LNCAP (cell line): Measurements from ENCODE around the gene PLA2R1.

ENCODE experiments used
- TF ChIP-seq, protein P1 (sequence below): fragments of 450-650 bp; IDR thresholded peaks from 2 replicates; pipeline ENCODE4 v1.5.1; 2017; ENCODE audit warnings: mild to moderate bottlenecking

The PLA2R1 gene

DNA sequence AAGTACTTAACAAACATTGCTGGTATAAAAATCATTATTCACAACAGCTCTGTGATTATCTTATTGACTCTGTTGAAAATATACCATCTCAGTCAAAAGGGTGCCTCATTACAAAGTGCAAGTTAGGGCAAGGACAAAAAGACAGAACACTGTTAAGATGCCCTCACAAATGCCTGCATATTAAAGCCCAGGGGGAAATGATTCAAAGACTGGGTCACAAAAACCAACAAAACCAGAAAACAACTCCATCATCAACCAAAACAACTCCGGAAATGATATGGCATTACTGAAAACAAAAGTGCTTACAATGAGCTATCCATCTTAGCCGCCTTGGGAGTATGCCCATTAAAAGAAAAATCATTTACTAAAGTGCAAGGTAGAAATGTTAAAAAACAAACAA lies 9.9 kb downstream of the PLA2R1 start:
- TF ChIP-seq, protein P1, sequence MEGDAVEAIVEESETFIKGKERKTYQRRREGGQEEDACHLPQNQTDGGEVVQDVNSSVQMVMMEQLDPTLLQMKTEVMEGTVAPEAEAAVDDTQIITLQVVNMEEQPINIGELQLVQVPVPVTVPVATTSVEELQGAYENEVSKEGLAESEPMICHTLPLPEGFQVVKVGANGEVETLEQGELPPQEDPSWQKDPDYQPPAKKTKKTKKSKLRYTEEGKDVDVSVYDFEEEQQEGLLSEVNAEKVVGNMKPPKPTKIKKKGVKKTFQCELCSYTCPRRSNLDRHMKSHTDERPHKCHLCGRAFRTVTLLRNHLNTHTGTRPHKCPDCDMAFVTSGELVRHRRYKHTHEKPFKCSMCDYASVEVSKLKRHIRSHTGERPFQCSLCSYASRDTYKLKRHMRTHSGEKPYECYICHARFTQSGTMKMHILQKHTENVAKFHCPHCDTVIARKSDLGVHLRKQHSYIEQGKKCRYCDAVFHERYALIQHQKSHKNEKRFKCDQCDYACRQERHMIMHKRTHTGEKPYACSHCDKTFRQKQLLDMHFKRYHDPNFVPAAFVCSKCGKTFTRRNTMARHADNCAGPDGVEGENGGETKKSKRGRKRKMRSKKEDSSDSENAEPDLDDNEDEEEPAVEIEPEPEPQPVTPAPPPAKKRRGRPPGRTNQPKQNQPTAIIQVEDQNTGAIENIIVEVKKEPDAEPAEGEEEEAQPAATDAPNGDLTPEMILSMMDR: no peak

- TF ChIP-seq, protein P1: no peak
Measured at GRCh38 chr2:160051371-160051800, 11.0 kb downstream of the PLA2R1 start.

DNA sequence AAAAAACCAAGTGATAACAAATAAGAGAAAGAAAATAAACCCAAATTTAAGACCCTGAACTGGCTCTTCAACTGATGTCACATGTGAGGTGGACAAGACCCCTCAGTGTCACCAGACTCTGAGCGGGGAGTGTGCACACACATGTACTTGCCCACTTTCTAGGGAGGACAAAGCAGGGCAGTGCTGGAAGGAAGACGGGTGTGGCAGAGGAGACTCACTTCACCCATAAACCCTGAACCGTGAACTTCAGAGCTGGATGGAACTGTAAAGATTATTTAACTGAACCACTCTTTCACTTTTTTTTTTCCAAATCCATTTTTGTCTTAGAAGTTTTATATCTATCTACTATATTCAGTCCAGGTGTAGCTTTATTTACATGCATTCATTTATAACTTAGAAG lies 12.3 kb downstream of the PLA2R1 start:
- TF ChIP-seq, protein P1: no peak

- TF ChIP-seq, protein P1: no peak
Measured at GRCh38 chr2:160045703-160046210, 16.7 kb downstream of the PLA2R1 start.

- TF ChIP-seq, protein P1: no peak
Measured at GRCh38 chr2:160044728-160045127, 17.7 kb downstream of the PLA2R1 start.

DNA sequence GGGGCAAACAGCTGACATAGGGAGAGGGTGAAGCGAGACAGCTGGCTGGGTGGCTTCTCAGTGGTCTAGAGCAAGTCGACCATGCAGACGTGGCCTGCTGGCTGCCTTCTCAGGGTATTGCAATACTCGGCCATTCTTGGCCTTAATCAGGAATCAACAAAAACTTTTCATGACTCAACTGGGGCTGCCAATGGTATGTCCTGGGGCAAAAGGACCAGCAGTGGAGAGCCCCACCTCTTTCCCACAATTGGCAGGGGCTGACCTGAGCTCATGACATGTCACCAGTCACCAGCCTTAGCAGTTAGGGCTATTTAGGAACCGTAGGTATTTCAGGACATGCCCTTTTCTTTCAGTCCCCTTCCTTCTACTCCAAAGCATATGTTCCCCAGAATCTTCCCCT lies 19.1 kb downstream of the PLA2R1 start:
- TF ChIP-seq, protein P1: no peak

GRCh38 chr2:160042054-160042453 lies 20.4 kb downstream of the PLA2R1 start:
- TF ChIP-seq, protein P1: no peak

DNA sequence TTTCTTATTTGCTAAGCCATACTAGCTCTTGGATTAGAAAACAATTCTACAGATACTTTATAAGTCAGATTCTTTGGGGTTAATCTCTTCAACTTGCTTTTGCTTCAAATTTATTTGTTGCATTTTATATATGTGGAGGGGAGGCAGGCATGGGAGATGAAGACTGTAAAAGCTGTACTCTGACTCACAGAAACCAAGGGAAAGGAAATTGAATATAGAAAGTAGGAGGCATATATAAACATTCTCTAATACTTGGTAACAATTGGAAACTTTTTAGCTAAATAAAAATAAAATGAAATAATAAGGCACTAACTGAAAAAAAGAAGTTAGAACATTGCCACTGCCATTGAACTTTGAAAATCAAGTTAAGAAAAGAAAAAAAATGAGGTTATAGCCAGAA lies 21.3 kb downstream of the PLA2R1 start:
- TF ChIP-seq, protein P1: no peak
